D721Med (cell line): Measurements from ENCODE around the gene SAP30L.

Experiments
- DNase-seq: peaks from one replicate; pipeline ENCODE4 v3.0.0; 2011; ENCODE audit warnings: low spot score; ENCODE audit not compliant: insufficient read length
- FAIRE-seq: peaks from 2 replicates; lab custom pipeline; 2011; peaks lifted over from hg19 to GRCh38; lab: Jason Lieb, UNC
- CTCF ChIP-seq: IDR thresholded peaks from 2 replicates; pipeline ENCODE4 v1.5.1; 2012; ENCODE audit warnings: mild to moderate bottlenecking, control low read depth; ENCODE audit not compliant: insufficient read depth; ENCODE audit errors: missing control alignments

The SAP30L gene

GRCh38 chr5:154467655-154468354, 22.0 kb downstream of the SAP30L start:
- TF ChIP-seq CTCF, result peak; percentile 90
- FAIRE-seq (no peak), DNase-seq (peak; percentile 88)

DNA sequence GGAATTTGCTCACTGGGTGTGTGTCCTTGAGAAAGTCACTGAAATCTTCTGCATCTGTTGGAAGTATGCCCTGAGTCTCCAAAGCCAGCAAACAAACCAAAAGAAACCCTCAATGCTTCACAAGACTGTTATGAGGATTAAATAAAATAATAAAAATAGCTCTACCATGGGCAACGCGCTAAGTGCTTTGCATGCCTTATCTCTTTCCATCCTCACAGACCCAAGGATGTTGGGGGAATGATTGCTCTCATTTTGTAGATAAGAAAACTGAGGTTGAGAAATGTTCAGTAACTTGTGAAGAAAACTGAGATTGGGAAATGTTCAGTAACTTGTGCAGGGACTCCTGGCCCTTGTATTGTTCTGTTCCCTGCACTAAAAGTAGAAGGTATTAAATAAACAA, 24.3 kb downstream of the SAP30L start:
- FAIRE-seq, result no peak
- TF ChIP-seq CTCF, result no peak

GRCh38 chr5:154470947-154471870, 25.4 kb downstream of the SAP30L start:
- no peak for TF ChIP-seq CTCF
- FAIRE-seq (no peak), DNase-seq (no peak)

More for the DNA sequence above, 24.3 kb downstream of the SAP30L start:
- DNase-seq, result no peak

DNA sequence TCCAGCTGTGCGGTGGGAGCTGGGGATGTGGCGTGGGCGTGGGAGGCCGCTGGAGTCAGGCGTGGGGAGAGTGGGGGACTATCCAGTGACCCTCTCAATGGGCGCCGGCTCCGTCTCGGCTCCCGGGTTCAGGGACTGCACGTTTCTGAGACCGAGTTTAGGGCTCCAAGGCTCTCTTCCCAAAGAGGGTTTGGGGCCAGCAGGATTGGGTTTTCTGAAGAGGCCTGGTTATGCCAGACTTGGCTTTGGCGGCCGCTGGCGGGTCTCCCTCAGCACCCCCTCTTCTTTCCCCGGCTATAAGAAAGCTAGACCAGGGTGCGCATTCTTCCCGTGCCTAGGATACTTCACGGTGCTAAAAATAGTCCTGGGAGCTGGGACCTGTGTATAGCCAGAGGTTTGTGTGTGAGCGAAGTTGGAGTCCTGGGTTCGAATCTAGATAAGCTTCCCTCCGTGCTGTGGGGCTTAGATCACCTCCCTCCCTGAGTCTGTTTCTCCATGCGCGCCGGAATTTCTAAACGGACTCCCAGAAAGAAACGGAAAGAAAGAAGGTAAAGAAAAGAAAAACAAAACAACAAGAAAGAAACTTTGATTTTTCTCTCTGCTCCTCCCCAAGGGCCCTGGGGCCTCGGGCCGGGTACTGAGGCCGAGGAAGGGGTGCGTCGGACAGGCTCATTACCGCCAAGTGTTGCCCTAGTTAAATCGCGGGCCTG, 27.2 kb downstream of the SAP30L start:
- TF ChIP-seq CTCF, result no peak
- no peak for DNase-seq
- FAIRE-seq, result no peak

- TF ChIP-seq CTCF, result no peak
- FAIRE-seq (no peak), DNase-seq (no peak)
Measured at GRCh38 chr5:154473581-154474283, 27.9 kb downstream of the SAP30L start.

GRCh38 chr5:154474396-154475334, 28.9 kb downstream of the SAP30L start:
- DNase-seq (no peak), FAIRE-seq (no peak)
- no peak for TF ChIP-seq CTCF
